ENCODE measurements around the gene CARD18.

Gene CARD18

GRCh38 chr11:105139669-105140068 is at the start of gene CARD18:
Gene CARD18 (minus strand): TSS chr11:105139769. CDS start chr11:105139726, 43 bp downstream.
- TF ChIP-seq CTCF (IDR thresholded peaks at IDR 0.05; ENCODE audit: low read depth, low read length) = no peak
- H3K4me3 ChIP-seq (ENCODE audit: low read depth, low read length) = no peak within 1 kb of the TSS

- TF ChIP-seq CTCF (IDR thresholded peaks at IDR 0.05; ENCODE audit: low read depth, low read length) = no peak
- no peak overlapping the region for H3K4me3 ChIP-seq (ENCODE audit: low read depth, low read length)
These were observed 44.4 kb upstream of the CARD18 start for GRCh38 chr11:105183987-105184386.

GRCh38 chr11:105183426-105183825 is 43.9 kb upstream of the CARD18 start:
- no peak overlapping the region for H3K4me3 ChIP-seq (ENCODE audit: low read depth, low read length)
- no peak for TF ChIP-seq CTCF (IDR thresholded peaks at IDR 0.05; ENCODE audit: low read depth, low read length)

GRCh38 chr11:105181521-105181920 is 42.0 kb upstream of the CARD18 start:
- no peak for TF ChIP-seq CTCF (IDR thresholded peaks at IDR 0.05; ENCODE audit: low read depth, low read length)
- H3K4me3 ChIP-seq (ENCODE audit: low read depth, low read length) = no peak overlapping the region

GRCh38 chr11:105181100-105181499 is 41.5 kb upstream of the CARD18 start:
- no peak overlapping the region for H3K4me3 ChIP-seq (ENCODE audit: low read depth, low read length)
- no peak for TF ChIP-seq CTCF (IDR thresholded peaks at IDR 0.05; ENCODE audit: low read depth, low read length)

GRCh38 chr11:105179542-105180278 is 40.1 kb upstream of the CARD18 start:
- no peak overlapping the region for H3K4me3 ChIP-seq (ENCODE audit: low read depth, low read length)
- no peak for TF ChIP-seq CTCF (IDR thresholded peaks at IDR 0.05; ENCODE audit: low read depth, low read length)

- TF ChIP-seq CTCF (IDR thresholded peaks at IDR 0.05; ENCODE audit: low read depth, low read length) = no peak
- H3K4me3 ChIP-seq (ENCODE audit: low read depth, low read length) = no peak overlapping the region
These were observed 38.1 kb upstream of the CARD18 start for GRCh38 chr11:105177658-105178057.

All from WI38 (cell line).